Stimulated activated CD4-positive, alpha-beta T cell treated with anti-CD3 and anti-CD28 coated beads, Interleukin-12 subunit alpha, Interleukin-12 subunit beta, amount 100 ng/mL, for 48 hours (primary cell): Measurements from ENCODE around the gene SYNPR.

Experiments used
- DNase-seq, 3 donors: peaks; one replicate each; pipeline ENCODE4 v3.0.0-alpha.2; 2020; ENCODE audit warnings: low read depth in 2 of 3, low spot score in 1 of 3

SYNPR gene

DNA sequence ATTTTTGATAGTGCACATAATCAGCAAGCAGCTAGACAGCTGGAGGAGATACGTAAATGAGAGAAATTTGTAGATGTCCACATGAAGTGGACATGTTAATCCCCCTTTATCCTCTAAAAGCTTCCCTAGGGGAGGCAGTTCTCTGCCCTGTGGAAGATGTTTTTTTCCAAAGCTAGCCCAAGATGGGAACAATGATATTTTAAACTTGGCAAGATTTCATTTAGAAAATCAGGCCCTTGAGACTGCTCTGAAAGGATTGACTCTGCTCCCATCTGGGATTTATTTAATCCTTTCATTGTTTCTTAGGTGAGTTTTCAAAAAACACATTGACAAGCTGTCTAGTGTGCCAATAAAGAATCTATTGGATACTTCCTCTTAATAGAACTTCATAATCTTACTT is 92.0 kb downstream of the SYNPR start:
- no peak for DNase-seq

DNA sequence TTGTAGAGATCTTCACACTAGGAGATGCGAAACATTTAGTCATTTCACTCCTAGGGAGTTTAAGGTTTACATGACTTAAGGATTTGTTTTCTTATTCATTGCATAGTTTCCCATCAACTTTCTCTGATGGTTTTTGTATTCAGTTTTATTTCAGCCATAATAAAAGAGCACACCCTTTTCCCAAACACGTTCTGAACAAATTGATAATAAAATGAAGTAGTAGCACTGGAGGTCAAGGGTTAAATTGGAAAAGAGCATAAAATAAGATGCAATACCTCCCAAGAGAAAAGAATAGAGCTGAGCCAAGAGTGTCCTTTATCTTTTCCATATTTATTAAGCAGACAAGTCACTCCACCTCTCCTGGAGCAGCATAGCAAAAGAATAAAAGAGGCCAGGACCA is 104.9 kb downstream of the SYNPR start:
- DNase-seq: no peak

- DNase-seq: no peak
Measured at GRCh38 chr3:63384382-63384781, 106.3 kb downstream of the SYNPR start.

- no peak for DNase-seq
Measured at GRCh38 chr3:63385629-63386028, 107.5 kb downstream of the SYNPR start.

- no peak for DNase-seq
Measured at GRCh38 chr3:63386568-63386967, 108.5 kb downstream of the SYNPR start.

DNA sequence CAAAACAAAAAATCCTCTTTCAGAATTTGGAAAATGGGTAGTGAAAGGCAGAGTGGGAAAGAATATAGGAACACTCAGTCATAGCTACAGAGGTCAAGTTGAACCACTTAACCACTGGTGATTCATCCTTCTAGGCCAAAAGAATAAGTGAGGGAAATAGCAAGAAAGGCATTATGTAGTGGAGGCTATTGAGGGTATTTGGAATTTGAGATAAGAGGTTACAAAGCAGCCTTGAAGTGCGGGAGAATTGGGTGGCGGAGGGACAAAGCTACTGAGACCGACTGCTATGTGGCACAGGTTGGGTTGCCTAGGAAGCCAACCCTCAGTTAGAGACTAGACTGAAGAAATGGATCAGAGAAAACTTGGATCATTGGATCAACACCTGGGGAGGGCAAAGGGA is 109.5 kb downstream of the SYNPR start:
- DNase-seq: no peak

- DNase-seq: no peak
Measured at GRCh38 chr3:63390710-63391230, 112.7 kb downstream of the SYNPR start.

- DNase-seq: no peak
Measured at GRCh38 chr3:63395960-63396359, 117.9 kb downstream of the SYNPR start.

GRCh38 chr3:63400246-63400860 is 122.2 kb downstream of the SYNPR start:
- DNase-seq: no peak

DNA sequence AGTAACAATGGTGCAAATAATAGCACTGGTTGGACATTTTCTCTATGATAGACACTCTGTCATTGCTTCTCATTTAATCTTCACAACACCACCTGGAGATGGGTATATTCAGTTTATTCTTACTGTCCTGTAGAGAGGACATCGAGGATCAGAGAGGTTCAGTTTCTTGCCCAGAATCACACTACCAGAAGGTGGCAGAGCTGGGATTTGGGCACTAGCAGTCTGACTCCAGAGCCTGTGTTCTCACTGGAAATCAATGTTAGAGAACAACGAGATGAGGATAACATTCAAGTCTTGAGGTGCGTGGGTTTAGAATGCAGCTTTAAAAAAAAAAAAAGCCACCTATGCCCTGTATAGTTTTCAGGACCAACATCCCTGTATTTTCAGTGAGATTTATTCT is 127.8 kb downstream of the SYNPR start:
- DNase-seq: no peak

DNA sequence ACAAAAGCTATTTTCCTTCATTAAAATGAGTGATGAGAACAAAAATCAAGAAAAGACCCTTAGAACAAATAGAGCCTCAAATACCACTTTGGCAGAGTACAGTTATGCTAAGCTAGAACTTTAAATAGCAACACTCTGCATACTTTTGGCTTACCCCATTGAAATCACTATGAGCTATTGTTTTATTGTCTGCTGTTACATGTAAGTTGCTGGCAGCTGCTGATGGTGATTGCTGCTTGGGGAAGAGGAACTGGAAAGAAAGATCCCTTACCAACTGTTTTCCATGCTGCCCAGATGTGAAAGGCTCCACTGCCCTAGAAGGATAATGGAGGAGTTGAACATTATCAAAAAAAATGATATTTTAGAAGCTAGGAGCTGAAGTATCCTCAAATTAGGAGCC is 135.4 kb downstream of the SYNPR start:
- DNase-seq: no peak

GRCh38 chr3:63414607-63415006 is 136.5 kb downstream of the SYNPR start:
- DNase-seq: no peak

DNA sequence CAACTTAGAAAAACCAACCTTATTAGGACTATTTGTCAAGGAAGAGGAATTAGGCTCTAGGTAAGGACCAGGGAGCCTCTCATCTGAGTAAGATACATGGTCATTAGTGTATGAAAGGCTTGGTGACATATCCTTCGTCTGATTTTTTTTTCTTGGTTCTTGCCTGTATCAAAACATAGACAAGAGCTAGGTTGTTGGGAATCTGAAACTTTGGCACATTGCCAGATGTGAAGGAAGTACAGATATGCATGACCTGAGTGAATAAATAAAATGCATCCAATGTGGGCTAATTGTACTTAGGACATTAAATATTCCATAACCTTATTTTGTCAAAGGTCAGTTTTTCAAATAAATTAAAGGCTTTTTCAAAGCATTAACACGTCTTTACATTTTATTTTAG is 151.8 kb downstream of the SYNPR start:
- no peak for DNase-seq

- DNase-seq: no peak
Measured at GRCh38 chr3:63430875-63431274, 152.8 kb downstream of the SYNPR start.

DNA sequence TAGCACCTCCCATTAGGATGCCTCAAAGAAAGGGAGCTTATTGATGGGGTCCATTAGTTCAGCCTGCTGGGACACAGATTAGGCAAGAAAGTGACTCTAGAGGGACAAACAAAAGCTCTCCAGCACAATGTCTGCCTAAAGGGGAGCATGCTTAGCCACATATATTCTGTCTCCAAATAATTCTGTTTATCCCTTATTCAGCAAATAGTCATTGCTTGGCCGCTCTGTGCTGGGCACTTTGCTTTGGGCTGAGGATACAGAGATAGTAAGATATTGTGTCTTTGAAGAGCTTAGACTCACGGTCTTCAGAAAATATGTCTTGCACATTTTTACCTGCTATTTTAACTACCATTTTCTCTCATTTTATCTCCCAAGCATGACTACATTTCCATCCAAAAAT is 159.8 kb downstream of the SYNPR start:
- no peak for DNase-seq

DNA sequence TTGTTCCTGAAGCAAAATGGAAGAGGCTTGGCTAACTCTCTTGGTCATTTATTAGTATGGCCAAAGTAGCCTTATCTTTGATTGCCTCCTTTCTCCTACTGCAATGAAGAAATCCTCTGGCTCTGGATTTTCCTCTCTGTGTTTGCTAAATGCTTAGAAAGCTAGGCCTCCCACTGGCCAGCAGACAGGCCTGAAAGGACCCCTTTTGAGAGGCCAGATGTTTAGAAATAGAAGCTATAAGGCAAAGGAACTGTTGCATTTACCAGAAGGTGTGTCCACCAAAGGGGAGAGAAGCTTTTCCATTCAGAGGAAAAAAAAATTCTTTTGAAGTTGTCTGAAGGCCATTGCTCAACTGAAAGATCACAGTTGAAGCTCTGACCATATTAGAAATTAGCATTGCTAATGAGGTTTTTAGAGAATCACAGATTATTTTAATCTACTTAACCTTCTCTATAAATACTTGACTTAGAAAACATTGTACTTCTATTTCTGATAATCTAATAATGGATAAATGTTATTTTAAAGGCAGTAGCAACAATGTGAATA is 160.8 kb downstream of the SYNPR start:
- DNase-seq: no peak

DNA sequence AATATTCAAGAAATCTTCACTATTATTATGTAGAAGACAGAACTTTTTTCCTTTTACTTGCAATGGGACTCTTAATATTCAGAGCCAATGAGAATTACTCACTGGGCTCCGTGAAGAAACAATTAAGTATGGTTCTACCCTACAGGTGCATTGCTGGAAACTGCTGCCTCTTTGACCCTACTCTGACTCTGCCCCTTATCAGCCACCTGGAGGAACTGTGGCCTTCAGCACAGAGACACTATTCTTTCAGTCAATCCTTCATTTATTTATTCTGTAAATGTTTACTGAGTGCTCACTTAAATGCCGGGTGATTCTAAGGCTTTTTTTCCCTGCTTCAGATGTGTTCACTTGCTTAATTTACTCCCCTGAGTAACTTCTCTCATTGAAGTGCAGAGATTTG is 163.2 kb downstream of the SYNPR start:
- DNase-seq: no peak

DNA sequence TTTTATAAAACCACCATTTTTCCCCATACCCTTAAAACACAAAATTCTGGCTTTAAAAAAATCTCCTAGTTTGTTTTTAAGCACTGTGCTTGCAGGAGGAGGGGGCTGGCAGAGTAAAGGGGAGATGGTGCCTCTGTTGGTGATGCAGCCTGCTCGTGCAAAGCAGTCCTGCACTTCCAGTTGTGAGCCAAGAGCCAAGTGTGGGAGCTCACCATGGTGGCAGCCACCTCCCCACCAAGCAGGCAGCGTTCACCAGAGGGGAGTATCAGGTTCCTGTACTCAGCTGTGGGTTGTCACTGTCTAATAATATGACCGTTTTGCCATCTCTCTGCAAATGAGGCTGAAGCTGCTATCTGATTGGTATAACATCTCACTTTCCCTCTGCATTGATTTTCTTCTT is 164.8 kb downstream of the SYNPR start:
- DNase-seq: no peak

GRCh38 chr3:63450023-63450422 is 171.9 kb downstream of the SYNPR start:
- DNase-seq: no peak

DNA sequence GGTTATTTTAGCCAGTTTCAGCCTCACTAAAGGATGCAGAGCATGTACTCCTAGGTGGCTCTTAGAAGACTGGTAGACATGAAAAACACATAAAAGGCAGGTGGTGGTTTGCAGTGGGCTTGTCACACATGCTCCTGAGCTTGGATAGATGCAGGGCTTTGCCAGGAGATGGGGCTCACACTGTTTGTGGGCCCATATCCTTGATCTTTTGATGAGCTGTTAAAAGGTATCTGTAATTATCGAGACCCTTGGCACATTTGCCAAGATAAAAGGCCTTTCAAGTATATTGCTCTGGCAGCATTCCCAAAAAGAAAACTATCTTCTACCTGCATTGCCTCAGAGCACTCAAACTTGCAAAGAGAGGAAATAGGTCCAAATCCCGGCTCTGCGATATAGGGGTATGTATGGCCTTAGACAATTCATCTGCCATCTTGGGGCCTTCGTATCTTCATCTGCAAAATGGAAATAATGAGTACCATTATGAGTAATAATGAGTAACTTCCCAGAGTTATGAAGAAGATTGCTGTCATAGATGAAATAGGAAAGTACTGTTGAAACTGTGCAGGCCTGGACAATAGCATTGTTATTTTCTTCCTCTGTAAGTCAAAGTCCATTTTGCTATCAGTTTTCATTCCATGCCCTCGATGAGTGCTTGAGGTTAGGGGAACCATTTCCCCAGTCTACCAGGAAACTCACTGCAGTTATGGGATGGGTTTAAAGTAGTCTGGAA is 172.7 kb downstream of the SYNPR start:
- no peak for DNase-seq

DNA sequence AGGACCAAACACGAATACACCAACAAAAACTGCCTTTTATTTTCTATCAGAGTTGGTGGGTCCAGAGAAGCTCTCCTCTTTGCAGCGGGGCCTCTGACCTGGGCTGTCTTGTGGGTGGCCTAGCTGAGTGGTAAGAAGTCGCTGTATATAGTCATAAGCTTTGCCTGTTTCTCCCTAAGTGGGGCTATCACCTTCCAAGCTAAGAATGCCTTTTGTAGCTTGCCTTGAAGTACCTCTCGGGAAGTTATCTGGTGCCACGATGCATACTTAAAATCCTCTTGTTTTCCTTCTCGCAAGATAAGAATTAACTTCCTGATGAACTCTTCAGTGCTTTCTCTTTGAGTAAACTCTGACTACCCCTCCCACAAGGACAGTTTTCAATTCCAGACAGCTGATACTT is 178.8 kb downstream of the SYNPR start:
- DNase-seq: no peak

DNA sequence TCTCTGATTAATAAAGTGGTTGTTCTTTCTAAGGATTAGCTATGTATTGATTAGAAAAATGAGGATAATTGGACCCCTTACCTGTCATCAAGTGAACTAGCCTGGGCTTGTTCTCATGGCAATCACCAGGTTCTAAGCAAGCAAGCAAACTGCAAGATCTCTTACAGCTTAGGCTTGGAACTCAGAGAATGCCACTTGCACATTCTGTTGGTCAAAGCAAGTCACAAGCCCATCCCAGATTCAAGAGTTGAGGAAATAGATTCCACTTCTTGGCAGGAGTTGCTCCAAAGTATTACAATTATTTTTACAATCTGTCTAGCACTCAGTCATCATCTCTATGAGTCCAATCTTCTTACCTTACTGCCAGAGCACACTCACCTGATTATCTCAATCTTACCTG is 180.3 kb downstream of the SYNPR start:
- DNase-seq: no peak

DNA sequence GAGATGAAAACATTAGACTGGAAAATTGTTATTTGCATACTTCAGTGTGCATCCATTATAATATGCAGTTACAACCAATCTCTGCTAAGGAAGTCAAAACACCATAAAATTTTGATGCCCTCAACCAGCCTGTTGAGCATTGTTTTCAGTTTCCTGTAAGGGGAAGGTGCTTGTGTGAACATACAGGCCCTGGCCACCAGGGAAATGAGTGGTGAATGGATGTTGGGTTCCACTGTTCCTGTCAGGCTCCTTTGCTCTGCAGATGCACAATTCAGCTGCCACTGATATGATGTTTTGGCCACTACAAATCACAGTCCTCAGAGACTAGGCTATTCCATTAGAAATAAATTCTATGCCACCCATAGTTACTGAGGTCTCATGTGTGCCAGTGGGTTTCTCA is 184.6 kb downstream of the SYNPR start:
- no peak for DNase-seq
